ENCODE data around the gene MAMLD1.

The MAMLD1 gene

DNA sequence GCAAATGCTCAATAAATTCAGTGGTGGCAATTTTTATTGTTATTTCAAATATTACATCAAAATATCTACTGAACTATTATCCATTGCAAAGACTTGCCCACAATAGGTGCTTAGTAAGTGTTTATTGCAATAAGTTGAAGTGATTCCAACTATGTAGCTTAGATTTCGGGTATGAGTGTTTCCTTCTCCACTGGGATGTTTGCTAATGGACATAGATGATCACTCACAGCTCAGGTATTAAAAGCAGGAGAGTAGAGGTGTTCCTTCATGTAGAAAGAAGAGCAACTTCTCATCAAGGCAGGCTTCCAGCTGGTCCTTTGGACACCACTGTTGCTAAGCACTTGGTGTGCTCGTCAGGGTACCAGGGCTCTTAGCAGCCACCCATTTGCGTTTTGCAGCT is 139.0 kb downstream of the MAMLD1 start:
- TF ChIP-seq, protein P1, sequence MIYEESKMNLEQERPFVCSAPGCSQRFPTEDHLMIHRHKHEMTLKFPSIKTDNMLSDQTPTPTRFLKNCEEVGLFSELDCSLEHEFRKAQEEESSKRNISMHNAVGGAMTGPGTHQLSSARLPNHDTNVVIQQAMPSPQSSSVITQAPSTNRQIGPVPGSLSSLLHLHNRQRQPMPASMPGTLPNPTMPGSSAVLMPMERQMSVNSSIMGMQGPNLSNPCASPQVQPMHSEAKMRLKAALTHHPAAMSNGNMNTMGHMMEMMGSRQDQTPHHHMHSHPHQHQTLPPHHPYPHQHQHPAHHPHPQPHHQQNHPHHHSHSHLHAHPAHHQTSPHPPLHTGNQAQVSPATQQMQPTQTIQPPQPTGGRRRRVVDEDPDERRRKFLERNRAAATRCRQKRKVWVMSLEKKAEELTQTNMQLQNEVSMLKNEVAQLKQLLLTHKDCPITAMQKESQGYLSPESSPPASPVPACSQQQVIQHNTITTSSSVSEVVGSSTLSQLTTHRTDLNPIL (CRISPR knock-in tag; IDR thresholded peaks at IDR 0.05; ENCODE audit: low read depth), result no peak
- TF ChIP-seq OSR1 (CRISPR knock-in tag; IDR thresholded peaks at IDR 0.05), result no peak
- TF ChIP-seq TOX (CRISPR knock-in tag; IDR thresholded peaks at IDR 0.05; ENCODE audit: borderline replicate concordance), result no peak
- no peak for TF ChIP-seq TCF4 (CRISPR knock-in tag; IDR thresholded peaks at IDR 0.05; ENCODE audit: borderline replicate concordance)
- no peak for TF ChIP-seq CSDC2 (CRISPR knock-in tag; IDR thresholded peaks at IDR 0.05)
- TF ChIP-seq ZNF8 (CRISPR knock-in tag; IDR thresholded peaks at IDR 0.05), result no peak
- no peak for TF ChIP-seq PPARA (CRISPR knock-in tag; IDR thresholded peaks at IDR 0.05; ENCODE audit: borderline replicate concordance)
- TF ChIP-seq BACH2 (CRISPR knock-in tag; IDR thresholded peaks at IDR 0.05; ENCODE audit: borderline replicate concordance), result no peak
- no peak for TF ChIP-seq ZNF565 (CRISPR knock-in tag; conservative IDR thresholded peaks at IDR 0.05; ENCODE audit: low read depth)
- no peak for TF ChIP-seq SNAI2 (CRISPR knock-in tag; IDR thresholded peaks at IDR 0.05)
- TF ChIP-seq ZFP30 (CRISPR knock-in tag; IDR thresholded peaks at IDR 0.05), result no peak
- TF ChIP-seq, protein P2, sequence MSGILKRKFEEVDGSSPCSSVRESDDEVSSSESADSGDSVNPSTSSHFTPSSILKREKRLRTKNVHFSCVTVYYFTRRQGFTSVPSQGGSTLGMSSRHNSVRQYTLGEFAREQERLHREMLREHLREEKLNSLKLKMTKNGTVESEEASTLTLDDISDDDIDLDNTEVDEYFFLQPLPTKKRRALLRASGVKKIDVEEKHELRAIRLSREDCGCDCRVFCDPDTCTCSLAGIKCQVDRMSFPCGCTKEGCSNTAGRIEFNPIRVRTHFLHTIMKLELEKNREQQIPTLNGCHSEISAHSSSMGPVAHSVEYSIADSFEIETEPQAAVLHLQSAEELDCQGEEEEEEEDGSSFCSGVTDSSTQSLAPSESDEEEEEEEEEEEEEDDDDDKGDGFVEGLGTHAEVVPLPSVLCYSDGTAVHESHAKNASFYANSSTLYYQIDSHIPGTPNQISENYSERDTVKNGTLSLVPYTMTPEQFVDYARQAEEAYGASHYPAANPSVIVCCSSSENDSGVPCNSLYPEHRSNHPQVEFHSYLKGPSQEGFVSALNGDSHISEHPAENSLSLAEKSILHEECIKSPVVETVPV (CRISPR knock-in tag; IDR thresholded peaks at IDR 0.05), result no peak
- ATAC-seq, result no peak

DNA sequence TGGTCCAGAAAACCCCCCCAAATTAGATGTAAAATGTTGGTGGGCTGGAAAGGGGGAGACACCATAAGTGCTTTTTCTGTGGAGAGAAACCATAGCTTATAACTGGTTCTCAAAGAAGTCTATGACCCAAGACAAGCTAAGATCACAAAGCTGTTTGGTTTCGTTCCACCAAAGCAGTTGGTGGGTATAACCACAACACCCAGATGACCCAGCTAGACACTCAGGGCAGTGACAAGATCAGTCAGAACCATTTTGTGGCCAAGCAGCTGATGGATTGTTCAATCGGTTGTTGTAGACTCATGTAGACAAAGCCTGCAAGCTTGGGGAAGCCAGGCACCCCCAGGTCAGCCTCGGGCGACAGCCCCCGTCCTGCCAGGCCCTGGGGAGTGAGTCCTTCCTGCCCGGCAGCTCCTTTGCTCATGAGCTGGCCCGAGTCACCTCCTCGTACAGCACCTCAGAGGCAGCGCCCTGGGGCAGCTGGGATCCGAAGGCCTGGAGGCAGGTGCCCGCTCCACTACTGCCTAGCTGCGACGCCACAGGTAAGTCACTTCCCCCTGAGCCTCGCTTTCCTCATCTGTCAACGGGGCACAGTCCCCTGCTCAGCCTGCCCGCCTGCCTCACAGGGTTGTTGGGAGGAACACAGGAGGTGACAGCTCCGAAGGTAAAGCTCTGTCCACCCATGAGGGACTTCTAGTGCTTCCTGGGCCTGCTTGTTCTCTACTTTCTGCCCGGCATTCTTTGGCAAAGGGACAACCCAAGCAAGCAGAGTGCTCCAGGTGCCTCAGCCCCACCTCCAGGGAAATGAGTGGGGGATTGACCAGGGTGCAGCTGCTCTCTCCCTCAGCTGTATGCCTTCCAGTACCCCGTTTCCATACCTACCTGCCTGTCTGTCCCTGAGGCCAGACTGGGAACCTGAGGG is 140.1 kb downstream of the MAMLD1 start:
- no peak for ATAC-seq
- no peak for TF ChIP-seq ISL1 (CRISPR knock-in tag; IDR thresholded peaks at IDR 0.05)
- no peak for TF ChIP-seq ZNF8 (CRISPR knock-in tag; IDR thresholded peaks at IDR 0.05)
- no peak for TF ChIP-seq PPARA (CRISPR knock-in tag; IDR thresholded peaks at IDR 0.05; ENCODE audit: borderline replicate concordance)
- TF ChIP-seq, protein P3, sequence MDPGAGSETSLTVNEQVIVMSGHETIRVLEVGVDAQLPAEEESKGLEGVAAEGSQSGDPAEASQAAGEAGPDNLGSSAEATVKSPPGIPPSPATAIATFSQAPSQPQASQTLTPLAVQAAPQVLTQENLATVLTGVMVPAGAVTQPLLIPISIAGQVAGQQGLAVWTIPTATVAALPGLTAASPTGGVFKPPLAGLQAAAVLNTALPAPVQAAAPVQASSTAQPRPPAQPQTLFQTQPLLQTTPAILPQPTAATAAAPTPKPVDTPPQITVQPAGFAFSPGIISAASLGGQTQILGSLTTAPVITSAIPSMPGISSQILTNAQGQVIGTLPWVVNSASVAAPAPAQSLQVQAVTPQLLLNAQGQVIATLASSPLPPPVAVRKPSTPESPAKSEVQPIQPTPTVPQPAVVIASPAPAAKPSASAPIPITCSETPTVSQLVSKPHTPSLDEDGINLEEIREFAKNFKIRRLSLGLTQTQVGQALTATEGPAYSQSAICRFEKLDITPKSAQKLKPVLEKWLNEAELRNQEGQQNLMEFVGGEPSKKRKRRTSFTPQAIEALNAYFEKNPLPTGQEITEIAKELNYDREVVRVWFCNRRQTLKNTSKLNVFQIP (CRISPR knock-in tag; IDR thresholded peaks at IDR 0.05; ENCODE audit: borderline replicate concordance, low read depth), result no peak
- no peak for TF ChIP-seq SNAI2 (CRISPR knock-in tag; IDR thresholded peaks at IDR 0.05)
- TF ChIP-seq ZNF70 (CRISPR knock-in tag; IDR thresholded peaks at IDR 0.05), result no peak
- no peak for TF ChIP-seq BACH2 (CRISPR knock-in tag; IDR thresholded peaks at IDR 0.05; ENCODE audit: borderline replicate concordance)
- TF ChIP-seq CSDC2 (CRISPR knock-in tag; IDR thresholded peaks at IDR 0.05), result no peak
- TF ChIP-seq ZNF565 (CRISPR knock-in tag; conservative IDR thresholded peaks at IDR 0.05; ENCODE audit: low read depth), result no peak
- TF ChIP-seq OSR1 (CRISPR knock-in tag; IDR thresholded peaks at IDR 0.05), result no peak
- TF ChIP-seq GLIS3 (CRISPR knock-in tag; IDR thresholded peaks at IDR 0.05), result no peak
- TF ChIP-seq ESRRG (CRISPR knock-in tag; IDR thresholded peaks at IDR 0.05), result no peak
- TF ChIP-seq, protein P2 (CRISPR knock-in tag; IDR thresholded peaks at IDR 0.05), result no peak
- TF ChIP-seq RARB (CRISPR knock-in tag; IDR thresholded peaks at IDR 0.05), result no peak
- no peak for TF ChIP-seq TOX (CRISPR knock-in tag; IDR thresholded peaks at IDR 0.05; ENCODE audit: borderline replicate concordance)
- TF ChIP-seq, protein P4, sequence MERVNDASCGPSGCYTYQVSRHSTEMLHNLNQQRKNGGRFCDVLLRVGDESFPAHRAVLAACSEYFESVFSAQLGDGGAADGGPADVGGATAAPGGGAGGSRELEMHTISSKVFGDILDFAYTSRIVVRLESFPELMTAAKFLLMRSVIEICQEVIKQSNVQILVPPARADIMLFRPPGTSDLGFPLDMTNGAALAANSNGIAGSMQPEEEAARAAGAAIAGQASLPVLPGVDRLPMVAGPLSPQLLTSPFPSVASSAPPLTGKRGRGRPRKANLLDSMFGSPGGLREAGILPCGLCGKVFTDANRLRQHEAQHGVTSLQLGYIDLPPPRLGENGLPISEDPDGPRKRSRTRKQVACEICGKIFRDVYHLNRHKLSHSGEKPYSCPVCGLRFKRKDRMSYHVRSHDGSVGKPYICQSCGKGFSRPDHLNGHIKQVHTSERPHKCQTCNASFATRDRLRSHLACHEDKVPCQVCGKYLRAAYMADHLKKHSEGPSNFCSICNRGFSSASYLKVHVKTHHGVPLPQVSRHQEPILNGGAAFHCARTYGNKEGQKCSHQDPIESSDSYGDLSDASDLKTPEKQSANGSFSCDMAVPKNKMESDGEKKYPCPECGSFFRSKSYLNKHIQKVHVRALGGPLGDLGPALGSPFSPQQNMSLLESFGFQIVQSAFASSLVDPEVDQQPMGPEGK (CRISPR knock-in tag; IDR thresholded peaks at IDR 0.05; ENCODE audit: borderline replicate concordance), result no peak

DNA sequence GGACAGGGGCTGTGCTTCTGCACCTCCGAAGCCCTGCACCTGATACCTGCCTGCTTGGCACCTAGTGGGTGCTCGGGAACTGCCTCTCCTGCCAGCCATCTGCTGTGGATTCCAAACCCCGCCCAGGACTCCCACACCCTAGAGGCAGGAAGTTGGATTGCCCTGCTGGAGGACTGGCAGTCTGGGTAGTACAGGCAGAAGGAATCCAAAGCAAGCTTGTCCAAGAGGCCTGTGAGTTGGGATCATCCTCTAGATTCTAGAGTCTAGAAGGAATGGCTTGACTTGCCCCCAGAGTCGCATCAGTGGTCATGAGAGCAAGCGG is 140.7 kb downstream of the MAMLD1 start:
- peak; percentile 60 for ATAC-seq
- TF ChIP-seq, protein P3 (CRISPR knock-in tag; IDR thresholded peaks at IDR 0.05; ENCODE audit: borderline replicate concordance, low read depth), result no peak
- TF ChIP-seq, protein P4 (CRISPR knock-in tag; IDR thresholded peaks at IDR 0.05; ENCODE audit: borderline replicate concordance), result no peak
- TF ChIP-seq OSR1 (CRISPR knock-in tag; IDR thresholded peaks at IDR 0.05), result no peak
- TF ChIP-seq, protein P5, sequence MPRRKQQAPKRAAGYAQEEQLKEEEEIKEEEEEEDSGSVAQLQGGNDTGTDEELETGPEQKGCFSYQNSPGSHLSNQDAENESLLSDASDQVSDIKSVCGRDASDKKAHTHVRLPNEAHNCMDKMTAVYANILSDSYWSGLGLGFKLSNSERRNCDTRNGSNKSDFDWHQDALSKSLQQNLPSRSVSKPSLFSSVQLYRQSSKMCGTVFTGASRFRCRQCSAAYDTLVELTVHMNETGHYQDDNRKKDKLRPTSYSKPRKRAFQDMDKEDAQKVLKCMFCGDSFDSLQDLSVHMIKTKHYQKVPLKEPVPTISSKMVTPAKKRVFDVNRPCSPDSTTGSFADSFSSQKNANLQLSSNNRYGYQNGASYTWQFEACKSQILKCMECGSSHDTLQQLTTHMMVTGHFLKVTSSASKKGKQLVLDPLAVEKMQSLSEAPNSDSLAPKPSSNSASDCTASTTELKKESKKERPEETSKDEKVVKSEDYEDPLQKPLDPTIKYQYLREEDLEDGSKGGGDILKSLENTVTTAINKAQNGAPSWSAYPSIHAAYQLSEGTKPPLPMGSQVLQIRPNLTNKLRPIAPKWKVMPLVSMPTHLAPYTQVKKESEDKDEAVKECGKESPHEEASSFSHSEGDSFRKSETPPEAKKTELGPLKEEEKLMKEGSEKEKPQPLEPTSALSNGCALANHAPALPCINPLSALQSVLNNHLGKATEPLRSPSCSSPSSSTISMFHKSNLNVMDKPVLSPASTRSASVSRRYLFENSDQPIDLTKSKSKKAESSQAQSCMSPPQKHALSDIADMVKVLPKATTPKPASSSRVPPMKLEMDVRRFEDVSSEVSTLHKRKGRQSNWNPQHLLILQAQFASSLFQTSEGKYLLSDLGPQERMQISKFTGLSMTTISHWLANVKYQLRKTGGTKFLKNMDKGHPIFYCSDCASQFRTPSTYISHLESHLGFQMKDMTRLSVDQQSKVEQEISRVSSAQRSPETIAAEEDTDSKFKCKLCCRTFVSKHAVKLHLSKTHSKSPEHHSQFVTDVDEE (CRISPR knock-in tag; IDR thresholded peaks at IDR 0.05), result no peak
- no peak for TF ChIP-seq ISL1 (CRISPR knock-in tag; IDR thresholded peaks at IDR 0.05)
